HG03457 (cell line): ENCODE results near the gene NEBL.

Experiments used
- ATAC-seq: cut with Tn5 transposase; IDR thresholded peaks from one replicate; pipeline ENCODE4 v1.9.1; 2021; ENCODE audit warnings: moderate number of reproducible peaks; ENCODE audit not compliant: unreplicated experiment

NEBL gene

DNA sequence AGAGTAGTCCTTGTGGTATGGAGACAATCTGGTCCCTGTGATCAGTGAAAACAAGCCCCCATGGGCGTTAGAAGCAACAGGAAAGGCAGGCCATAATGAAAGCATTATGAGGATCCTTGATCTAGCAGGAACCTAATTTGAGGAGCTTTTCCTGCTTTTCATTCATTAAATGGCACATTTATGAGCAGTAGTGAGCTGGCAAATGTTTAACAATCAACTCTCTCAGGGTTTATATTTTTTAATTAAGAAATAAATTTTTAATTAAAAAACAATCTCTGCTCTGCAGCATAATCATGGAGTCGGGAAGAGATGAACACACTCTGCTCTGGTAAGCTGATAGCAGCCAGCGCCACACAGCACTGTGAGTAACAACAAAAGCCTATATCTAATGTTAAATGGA, 11.3 kb upstream of the NEBL start:
- ATAC-seq = no peak

DNA sequence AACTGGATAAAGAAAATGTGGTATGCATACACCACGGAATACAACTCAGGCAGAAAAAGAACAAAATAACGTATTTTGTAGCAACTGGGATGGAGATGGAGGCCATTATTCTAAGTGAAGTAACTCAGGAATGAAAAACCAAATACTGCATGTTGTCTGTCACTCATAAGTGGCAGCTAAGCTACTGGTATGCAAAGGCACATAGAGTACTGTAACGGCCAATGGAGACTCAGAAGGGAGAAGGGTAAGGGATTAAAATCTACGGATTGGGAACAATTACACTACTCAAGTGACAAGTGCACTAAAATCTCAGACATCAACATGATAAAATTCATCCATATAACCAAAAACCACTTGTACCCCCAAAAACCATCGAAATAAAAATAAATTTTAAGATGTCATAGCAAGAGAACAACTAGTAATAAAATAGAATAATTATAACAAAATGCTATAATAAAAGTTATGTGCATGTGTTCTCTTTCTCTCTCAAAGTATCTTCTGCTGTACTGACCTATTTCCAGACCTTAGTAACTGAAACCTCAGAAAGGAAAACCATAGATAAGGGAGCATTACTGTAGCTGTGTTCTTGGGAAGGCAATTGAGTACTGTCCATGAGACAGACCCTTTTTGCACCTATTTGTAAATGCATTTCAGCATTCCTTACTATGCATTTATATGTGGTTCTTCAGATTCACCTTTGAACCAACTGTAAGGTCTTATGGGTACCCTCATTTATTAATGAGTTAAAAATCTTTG, 6.7 kb upstream of the NEBL start:
- no peak for ATAC-seq

DNA sequence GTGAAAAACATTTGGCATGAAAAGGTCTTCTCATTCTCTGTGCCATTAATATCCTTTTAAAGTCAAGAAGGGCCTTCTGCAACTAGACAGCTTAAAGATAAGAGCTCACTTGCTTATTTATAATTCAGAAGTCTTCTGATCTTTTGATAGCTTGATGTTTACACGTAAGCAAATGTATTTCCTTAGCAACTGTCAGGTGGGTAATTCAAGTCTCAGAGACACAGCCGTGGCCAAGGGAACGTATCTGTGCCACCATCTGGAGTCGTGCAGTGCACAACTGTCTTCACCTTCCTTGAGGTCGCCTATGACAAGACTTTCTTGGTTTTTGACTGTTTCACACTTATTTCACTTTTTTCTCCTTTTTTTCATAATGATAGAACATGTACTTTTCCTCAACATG, 4.0 kb upstream of the NEBL start:
- ATAC-seq = no peak

DNA sequence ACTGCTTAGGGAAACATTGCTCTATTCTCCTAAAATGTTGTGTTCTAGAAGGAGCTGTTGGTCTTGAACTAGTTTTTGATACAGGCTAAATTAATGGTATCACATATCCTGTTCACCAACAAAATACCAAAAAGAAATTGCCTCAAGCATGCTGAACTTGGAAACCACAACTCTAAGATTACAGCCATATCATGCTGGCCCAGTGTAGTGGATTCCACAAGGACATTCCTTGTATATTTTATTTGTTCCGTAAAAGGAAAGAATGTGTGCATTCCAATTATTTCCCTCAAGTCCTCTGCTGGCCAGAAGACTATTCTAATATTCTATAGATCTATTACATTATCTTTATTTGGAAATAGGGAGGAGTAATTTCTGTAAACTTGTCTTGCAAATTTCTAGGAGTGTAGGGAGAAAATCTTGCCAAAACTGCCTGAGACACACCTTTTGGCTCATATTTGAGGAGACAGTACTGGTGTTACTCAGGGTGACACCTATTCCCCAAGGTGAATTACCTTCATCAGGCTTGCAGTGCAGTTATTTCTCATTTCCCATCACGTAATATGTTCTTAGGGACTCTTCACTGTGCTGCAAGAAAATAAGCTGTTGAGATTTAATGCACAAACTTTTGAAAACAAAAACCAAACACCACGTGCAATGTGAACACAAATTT, 1.9 kb upstream of the NEBL start:
- ATAC-seq = no peak

DNA sequence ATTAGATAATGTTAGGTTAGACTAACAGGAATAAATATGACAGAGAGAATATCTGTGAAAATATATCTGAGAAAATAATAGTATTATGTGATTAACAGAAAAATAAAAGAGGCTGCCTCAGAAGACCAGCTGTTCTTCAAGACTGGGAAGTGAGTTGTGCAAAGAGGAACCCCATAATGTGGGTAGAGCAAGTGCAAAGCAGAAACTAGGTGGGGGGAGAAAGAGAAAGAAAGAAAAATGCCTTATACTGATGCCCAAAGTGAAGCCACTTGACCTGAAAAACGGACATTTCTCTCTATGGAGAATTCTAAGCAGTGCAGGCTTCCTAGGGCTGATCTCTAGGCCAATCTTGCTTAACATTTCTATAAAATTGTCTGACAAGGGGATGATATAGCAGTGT, 3.8 kb downstream of the NEBL start:
- no peak for ATAC-seq

DNA sequence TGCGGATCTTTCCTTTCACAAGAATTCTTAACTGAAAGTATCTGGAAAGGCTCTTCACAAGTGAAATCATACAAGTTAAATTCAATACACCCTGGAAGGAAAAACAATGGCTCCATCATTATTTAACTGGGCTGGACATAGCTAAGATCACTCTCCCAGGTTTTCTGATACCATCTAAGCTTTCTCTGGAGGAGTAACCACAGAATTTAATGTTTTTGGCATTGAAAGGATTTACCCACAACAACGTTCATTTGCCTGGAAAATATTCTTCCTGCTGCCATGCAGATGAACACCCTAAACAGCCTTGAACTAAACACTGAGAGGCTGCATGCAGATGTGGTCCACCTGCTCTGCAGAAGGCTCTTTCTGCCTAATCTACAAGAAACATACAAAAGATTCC, 4.3 kb downstream of the NEBL start:
- no peak for ATAC-seq

DNA sequence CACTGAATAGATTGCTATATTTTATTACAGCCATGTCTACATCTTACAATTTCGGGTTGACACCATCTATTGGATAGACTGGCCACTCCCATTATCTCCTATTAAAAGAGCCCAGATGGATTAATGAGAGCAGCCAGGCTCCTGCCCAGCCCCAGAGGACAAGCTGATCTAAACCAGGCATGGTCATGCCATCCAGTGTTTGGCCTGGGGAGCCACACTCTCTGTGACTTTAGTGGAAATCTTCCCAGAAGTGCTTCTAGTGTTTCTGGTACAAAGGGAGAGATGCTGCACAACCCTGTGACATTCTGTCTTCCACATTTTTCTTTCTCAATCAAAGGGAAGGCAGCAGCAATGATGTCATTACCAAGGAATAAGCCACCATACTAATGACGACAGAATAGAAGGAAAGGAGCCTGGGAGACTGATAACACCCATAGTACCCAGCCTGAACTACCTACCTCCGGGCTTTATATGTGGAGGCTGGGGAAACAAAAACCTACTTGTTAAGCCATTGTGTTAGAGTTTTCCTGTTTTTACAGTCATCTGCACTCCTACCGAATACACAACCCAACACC, 5.0 kb downstream of the NEBL start:
- no peak for ATAC-seq

DNA sequence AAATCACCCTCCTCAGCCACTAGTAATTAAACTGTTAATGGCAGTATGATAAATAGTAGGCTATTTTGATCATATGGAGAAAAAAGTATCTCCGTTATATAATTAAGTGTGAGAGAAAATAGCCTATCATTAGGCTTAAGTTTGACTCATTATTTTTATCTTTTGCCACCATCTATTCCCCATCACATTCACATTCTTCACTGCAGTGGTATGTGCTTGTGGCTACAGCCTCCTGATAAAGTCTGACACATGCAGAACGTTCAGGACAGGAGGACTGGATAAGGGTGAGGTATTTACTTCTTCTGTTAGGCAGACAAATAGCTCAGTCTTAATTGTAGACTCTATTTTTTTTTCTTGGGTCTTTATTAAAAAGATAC, 5.8 kb downstream of the NEBL start:
- ATAC-seq = no peak

DNA sequence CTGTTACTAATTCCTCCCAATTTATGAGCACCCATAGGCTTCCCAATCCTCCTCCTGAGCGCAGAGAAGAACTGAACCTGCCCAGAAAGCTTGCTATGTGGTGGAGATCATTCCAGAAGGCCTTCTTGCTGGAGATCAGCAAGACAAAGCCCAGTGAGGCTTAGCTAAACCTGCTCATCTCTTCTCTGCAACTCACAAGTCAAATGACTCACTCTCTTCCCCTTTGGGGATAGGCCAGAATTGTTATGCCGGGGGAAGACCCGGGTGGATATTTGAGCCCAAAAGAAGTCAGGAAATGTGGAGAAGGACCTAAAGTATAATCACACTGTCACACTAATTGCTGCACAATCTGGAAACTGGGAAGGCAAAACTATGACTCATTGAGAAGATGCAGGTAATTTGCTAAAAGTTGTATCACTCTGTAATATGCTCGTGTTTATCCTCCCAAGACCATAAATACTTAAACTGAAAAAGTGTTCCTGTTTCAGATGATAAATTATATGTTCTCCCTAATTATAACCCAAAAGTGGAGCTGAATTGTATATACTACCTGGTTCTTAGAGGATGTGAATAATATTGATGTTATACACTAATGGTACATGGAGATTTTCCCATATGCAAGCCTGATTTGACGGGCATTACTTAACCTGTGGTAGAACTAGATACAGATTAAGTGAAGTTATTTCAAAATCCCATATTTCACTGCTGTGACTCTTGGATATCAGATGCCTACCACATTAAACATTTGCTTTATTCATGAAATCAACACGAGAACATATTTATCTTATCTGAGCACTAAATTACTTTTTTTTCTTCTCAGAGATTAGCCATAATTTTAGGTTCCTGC, 6.4 kb downstream of the NEBL start:
- ATAC-seq = no peak

DNA sequence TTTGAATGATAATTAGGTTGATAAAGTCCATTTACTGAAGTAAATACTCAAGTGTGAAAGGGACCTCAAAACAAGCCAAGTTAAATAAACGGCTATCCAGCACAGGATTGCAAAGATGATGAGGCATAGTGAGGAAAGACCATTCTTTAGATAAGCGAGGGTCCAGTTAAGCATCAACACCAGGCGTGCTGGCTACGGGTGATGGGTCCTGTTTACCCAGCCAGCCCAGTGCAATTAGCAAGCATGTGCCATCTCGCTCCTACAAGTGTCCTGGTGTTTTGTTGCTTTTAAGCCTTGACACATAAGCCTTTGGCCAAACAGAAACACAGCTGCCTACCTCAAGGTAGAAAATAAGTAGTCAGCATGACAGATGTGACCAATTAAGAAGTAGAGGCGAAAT, 7.1 kb downstream of the NEBL start:
- no peak for ATAC-seq

DNA sequence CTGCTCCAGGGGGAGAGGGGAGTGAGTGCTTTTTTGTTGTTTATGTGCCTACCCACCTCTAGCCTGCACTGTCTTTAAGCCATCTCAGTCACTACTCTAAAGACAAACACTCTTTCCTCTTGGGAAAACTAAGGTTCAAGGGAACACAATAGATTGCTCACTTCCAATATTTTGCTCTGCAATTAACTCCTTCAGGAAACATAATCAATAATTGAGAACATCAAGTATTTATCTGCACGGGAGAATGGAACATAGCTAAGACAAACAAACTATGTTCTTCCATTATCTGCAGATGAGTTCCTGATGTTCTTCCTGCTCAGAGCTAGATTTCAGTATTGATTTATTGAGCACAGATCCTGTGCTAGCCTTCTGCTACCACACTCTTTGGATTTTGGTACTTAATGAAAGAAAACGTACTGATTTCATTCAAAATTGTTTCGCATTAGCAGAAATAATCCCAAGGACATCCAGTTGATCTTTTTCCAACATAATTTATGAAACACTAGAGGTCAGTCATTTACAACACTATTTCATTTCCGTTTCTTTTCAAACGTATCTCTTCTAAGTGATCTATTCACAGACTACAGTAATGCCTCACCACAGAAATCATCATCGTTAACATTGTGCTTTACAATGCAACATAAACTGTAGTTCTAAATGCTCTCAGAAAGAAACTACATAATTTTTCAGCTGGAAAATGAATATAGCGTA, 8.3 kb downstream of the NEBL start:
- ATAC-seq = no peak

DNA sequence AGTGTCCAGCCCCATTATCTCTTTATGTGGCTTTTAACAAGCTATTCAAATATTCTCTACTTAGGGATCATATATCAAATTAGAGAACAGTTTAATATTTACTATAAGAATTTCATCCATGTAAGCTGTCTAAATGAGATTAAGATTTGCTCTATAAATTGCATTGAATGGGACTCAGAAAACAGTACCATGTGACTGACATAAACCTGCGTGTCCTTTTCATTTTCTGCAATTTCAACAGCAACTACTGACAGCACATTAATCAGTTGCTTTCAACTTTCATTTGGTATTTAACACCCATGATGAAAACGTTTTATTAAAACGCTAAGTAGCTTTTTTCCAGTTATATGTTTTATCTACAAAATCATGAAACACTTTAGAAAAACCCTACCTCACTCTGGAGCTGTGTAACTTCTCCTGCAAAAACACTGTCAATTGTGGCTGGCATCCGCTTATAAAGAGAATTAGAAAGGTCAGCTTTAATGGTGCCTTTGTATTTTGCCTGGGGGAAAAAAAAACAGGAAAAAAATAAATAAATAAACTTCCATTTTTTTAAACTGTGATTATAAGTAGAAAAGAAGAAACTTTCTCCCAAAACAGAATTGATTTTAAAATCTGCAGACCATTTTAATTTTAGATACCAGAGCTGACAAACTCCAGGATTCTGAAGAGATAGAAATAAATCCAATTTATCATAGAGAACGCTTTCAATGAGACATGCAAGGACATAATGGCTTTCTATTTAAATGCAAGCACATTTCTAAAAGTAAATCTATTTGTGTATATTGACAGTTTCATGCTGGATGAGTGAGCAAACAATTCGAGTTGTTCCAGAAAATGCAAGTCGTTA, 9.2 kb downstream of the NEBL start:
- ATAC-seq = no peak

DNA sequence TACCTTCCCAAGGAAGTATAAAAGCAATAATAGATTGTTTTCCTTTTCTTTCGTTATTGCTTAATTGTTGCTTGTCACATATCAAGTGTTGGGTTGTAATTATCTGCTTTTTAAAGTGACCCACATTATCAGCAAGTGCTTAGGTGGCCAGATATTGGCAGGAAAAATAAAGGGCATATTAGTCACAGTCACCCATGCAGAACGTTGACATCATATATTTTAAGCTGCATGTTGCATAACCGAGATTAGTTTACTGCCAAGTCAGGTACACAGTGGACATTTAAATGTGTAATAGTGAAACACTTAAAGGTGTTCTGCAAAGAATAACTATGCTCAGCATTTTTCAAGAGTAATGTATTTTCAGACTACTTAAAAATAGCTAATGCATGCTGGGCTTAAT, 11.4 kb downstream of the NEBL start:
- ATAC-seq = no peak

DNA sequence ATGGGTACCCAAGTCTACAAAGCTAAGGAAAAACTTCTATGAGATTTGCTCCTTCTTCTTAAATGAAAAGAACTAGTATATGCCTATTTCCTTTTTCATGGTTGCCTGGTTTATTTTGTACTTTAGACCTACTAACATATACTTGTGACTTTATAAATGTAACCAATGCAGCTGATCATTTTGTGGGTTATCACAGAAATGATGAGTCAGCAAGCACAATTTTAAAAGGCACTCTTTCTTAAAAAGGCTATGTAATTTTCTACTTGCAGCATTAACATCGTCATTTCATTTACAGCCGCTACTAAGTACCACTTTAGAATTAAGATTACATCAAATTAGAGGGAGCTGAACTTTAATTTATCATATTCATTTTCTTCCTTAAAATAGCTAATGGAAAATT, 13.6 kb downstream of the NEBL start:
- no peak for ATAC-seq

DNA sequence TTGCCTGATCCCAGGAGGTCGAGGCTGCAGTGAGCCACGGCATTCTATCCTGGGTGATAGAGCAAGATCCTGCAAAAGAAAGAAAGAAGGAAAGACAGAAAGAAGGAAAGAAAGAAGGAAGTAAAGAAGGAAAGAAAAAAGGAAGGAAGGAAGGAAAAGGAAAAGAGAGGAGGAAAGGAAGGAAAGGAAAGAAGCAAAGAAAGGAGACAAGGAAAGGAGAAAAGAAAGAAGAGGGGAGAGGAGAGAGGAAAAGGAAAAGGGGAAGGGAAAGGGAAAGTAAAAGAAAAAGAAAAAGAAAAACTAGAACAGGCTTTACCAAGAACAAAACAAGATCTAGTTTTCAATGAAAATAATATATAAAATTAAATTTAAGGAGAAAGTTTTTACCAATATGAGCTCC, 15.0 kb downstream of the NEBL start:
- ATAC-seq = no peak

DNA sequence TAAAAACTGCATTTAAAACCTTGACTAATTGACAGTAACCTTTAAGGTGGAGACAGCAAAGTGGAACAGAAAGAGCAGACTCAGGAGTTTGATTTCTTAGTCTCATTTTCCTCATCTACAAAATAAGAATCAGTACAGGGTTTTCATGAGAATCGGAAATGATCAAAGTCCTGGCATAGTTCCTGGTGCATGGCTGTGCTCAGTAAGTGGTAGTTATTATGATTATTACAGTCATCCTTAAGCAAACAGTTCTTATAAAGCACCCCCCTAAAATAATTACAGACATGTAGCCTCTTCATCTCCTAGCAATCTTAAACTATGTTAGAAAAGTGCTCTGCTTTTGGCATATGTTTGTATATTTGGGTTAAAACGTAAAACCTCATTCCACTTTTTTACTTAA, 18.0 kb downstream of the NEBL start:
- ATAC-seq = no peak

DNA sequence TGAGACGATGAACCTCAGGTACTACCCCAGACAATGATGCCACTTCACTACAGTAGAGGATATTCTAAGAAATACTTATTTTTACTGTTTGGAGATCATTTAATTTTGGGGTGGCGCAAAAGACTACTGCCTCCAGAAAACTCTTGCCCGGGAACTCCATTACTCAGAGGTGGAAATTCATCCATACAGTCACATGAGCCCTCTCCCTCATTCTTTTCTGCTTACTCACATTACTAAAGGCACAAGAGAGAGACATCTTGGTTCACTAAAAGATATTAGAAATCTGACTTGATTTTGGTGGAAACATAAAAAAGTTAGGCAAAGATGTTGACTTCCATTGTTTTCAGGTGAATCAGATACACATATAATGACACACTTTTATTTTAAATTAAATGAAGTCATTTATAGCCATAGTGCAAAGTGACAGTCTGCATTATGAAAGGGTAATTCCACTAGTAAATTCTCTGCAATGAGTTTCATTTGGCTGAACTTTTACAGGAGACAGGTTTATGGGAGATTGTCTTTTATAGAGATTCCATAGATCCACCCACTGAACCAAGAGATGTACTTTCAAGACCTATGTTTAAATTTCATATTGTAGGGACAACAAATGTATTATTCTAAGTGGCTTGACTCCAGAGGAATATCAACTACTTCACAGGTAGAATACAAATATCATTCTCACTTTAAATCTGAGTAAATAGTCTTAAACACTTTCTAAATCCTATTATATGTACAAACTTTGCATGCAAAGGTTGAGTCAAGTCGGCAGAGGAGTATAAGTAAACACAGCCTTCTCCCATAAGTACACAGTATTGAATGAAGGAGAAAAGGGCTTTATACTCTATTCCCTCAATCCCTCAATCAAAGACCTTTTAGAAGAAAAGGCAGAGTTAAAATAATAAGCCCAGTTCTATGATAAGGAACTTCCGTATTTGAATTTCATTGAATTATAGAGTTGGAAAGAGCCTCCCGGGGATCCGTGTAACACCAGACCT, 18.8 kb downstream of the NEBL start:
- no peak for ATAC-seq

DNA sequence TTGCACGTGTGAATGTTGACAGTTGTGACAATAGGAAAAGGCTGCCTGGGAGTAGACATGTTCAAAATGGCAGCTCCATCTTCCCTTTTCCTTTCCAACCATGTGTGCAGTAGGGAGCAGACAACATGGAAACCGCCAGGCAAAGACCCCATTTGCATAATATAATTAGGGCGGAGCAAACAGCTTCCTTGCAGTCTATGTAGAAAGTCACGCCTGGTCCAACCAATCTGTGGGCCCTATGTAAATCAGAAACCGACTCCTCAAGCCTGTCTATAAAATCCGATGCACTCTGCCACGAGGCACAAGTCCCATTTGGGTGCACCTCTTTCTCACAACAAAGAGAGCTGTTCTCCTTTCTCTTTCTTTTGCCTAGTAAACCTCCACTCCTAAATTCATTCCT, 19.6 kb downstream of the NEBL start:
- no peak for ATAC-seq

DNA sequence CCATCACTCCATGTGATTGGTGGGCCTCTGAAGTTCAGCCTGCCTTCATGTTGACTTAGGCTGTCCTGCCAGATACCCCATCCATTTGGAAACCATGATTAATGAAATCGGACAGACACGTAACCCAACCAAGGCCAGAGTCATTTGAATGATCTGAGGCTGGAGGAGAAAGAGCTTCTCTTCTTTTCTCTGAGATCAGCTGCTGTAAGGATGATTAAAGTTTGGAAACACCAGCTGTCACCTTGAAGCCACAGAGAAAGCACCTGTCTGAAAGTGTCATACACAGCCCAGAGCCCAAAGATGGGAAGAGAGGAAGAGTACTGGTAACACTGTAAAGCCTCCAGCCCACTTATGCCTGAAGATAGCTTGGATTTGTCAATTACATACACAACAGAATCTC, 22.9 kb downstream of the NEBL start:
- no peak for ATAC-seq
